HEK293T (cell line): ENCODE measurements around the gene ATP5MG.

Source experiments
- CTCF ChIA-PET: fragments of 350-600 bp; formaldehyde crosslinking; extraction: SDS; loops from one replicate; lab custom pipeline; 2021; ENCODE audit warnings: antibody characterized with exemption, inconsistent platforms; lab: Yijun Ruan, JAX
- POLR2A ChIA-PET: fragments of 350-600 bp; formaldehyde crosslinking; extraction: SDS; loops from one replicate; lab custom pipeline; 2020; ENCODE audit warnings: antibody characterized with exemption, inconsistent platforms; lab: Yijun Ruan, JAX
- DNase-seq: peaks from one replicate; pipeline ENCODE4 v3.0.0; 2012; ENCODE audit warnings: mixed read lengths; ENCODE audit errors: extremely low spot score
- ARNT ChIP-seq: fragments of 450-650 bp; IDR thresholded peaks from 2 replicates; pipeline ENCODE4 v1.6.1; 2017; ENCODE audit warnings: mild to moderate bottlenecking
- BHLHE40 ChIP-seq: fragments of 450-650 bp; IDR thresholded peaks from 2 replicates; pipeline ENCODE4 v1.6.1; 2016; ENCODE audit warnings: mild to moderate bottlenecking, moderate library complexity, borderline replicate concordance
- CTBP1 ChIP-seq: fragments of 450-650 bp; IDR thresholded peaks from 2 replicates; pipeline ENCODE4 v1.6.1; 2016; ENCODE audit warnings: borderline replicate concordance
- ELF4 ChIP-seq: fragments of 450-650 bp; IDR thresholded peaks from 2 replicates; pipeline ENCODE4 v1.6.1; 2017; ENCODE audit warnings: antibody characterized with exemption
- FOXA1 ChIP-seq: fragments of 450-650 bp; IDR thresholded peaks from 2 replicates; pipeline ENCODE4 v1.6.1; 2016; ENCODE audit warnings: mild to moderate bottlenecking
- FOXK2 ChIP-seq: fragments of 450-650 bp; IDR thresholded peaks from 2 replicates; pipeline ENCODE4 v1.6.1; 2016; ENCODE audit warnings: mild to moderate bottlenecking
- FOXM1 ChIP-seq: fragments of 450-650 bp; IDR thresholded peaks from 2 replicates; pipeline ENCODE4 v1.6.1; 2017; ENCODE audit warnings: mild to moderate bottlenecking, borderline replicate concordance
- HDGF ChIP-seq: fragments of 450-650 bp; IDR thresholded peaks from 2 replicates; pipeline ENCODE4 v1.6.1; 2017; ENCODE audit warnings: antibody characterized with exemption, borderline replicate concordance
- L3MBTL2 ChIP-seq: fragments of 450-650 bp; conservative IDR thresholded peaks from 2 replicates; pipeline ENCODE4 v1.6.1; 2016; ENCODE audit warnings: mild to moderate bottlenecking
- LEF1 ChIP-seq: fragments of 450-650 bp; IDR thresholded peaks from 2 replicates; pipeline ENCODE4 v1.6.1; 2017; ENCODE audit warnings: mild to moderate bottlenecking, borderline replicate concordance
- NFRKB ChIP-seq: fragments of 450-650 bp; IDR thresholded peaks from 2 replicates; pipeline ENCODE4 v1.6.1; 2016; ENCODE audit warnings: mild to moderate bottlenecking, moderate library complexity
- SP1 ChIP-seq: fragments of 450-650 bp; IDR thresholded peaks from 2 replicates; pipeline ENCODE4 v1.6.1; 2017
- SUZ12 ChIP-seq: fragments of 450-650 bp; IDR thresholded peaks from 2 replicates; pipeline ENCODE4 v1.6.1; 2016; ENCODE audit warnings: mild to moderate bottlenecking
- TARDBP ChIP-seq: fragments of 450-650 bp; IDR thresholded peaks from 2 replicates; pipeline ENCODE4 v1.6.1; 2016
- ZNF384 ChIP-seq: fragments of 450-650 bp; IDR thresholded peaks from 2 replicates; pipeline ENCODE4 v1.6.1; 2016
- TF ChIP-seq, protein P1 (sequence below): fragments of 450-650 bp; IDR thresholded peaks from 2 replicates; pipeline ENCODE4 v1.6.1; 2016

ATP5MG gene

DNA sequence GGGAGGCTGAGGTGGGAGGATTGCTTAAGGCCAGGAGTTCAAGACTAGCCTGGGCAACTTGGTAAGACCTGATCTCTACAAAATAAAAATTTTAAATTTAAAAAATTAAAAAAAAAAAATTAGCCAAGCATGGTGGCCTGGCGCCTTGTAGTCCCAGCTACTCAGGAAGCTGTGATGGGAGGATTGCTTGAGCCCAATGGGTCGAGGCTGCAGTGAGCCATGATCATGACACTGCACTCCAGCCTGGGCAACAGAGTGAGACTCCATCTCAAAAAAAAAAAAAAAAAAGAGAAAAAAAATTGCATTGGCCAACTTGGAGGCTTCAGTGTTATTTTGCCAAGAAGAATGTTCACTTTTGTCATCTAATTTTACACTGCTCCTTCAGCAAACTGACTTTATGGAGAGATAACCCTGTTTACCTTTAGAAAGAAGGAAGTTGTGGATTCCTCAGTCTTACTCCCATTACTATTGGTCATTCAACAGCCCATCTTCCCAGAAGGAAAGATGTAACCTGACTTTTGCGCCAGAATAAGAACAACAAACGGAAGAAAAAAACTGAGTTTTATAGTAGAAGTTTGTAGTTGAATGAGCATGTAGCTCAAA is 48.0 kb downstream of the ATP5MG start:
- CTCF ChIA-PET = interaction anchor here (0.7 kb wide), 1 partner anchor 1045 kb away, joined by 4 read pairs; no protein-coding TSS in a partner anchor
- POLR2A ChIA-PET = no interaction called here
- no peak for DNase-seq

DNA sequence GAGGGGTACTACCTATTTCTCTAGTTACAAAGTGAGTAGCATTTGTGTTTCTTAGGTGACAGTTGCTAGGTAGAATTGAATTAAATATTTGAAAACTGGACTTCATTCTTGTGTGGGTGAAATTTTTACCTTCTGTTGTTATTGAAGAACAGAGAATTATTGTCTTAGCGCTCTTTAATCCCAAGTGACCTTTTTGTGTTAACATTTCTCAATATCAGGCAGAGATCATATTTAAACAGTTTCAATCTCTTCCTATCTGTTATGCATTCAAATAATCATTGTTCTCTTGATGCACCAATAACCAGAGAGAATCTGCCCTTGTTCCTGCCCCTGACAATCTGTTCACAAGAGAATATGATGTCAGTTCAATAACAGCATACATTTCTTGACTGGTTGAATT is 49.0 kb downstream of the ATP5MG start:
- no peak for TF ChIP-seq HDGF
- TF ChIP-seq CTBP1 = no peak
- TF ChIP-seq NFRKB = no peak
- TF ChIP-seq FOXA1 = no peak
- TF ChIP-seq L3MBTL2 = no peak
- no peak for TF ChIP-seq BHLHE40
- no peak for TF ChIP-seq LEF1
- no peak for TF ChIP-seq ELF4
- TF ChIP-seq SP1 = no peak
- TF ChIP-seq ARNT = no peak
- TF ChIP-seq SUZ12 = no peak
- TF ChIP-seq FOXM1 = no peak
- TF ChIP-seq, protein P1, sequence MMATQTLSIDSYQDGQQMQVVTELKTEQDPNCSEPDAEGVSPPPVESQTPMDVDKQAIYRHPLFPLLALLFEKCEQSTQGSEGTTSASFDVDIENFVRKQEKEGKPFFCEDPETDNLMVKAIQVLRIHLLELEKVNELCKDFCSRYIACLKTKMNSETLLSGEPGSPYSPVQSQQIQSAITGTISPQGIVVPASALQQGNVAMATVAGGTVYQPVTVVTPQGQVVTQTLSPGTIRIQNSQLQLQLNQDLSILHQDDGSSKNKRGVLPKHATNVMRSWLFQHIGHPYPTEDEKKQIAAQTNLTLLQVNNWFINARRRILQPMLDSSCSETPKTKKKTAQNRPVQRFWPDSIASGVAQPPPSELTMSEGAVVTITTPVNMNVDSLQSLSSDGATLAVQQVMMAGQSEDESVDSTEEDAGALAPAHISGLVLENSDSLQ = no peak
- TF ChIP-seq FOXK2 = no peak
- TF ChIP-seq ZNF384 = no peak
- TF ChIP-seq TARDBP = no peak
- ChIA-PET CTCF (no interaction called here), POLR2A (no interaction called here)
- no peak for DNase-seq

More for the DNA sequence above, 48.0 kb downstream of the ATP5MG start:
- TF ChIP-seq SP1 (no peak), FOXK2 (no peak), ELF4 (no peak)
